GM18499 (cell line): ENCODE data around the gene MAD2L2.

Experiments
- ATAC-seq: cut with Tn5 transposase; IDR thresholded peaks from one replicate; pipeline ENCODE4 v1.9.1; 2021; ENCODE audit warnings: moderate number of reproducible peaks; ENCODE audit not compliant: insufficient read depth, unreplicated experiment

MAD2L2 gene

DNA sequence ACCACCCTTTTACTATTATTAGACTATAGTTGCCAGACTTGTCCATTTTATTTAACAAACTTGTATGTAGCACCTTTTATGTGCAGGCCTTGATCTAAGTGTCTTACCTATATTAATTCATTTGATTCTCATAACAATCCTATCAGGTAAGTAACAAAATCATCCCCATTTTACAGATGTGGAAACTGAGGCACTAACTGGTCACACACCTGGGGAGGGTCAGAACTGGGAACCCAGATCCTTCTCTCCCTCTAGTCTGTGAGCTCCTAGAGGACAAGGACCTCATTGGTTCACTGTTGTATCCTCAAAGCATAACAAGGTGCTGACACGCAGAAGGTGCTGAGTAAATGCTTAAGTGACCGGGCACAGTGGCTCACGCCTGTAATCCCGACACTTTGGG is 41.6 kb downstream of the MAD2L2 start:
- no peak for ATAC-seq

- ATAC-seq = no peak
These were observed 42.8 kb downstream of the MAD2L2 start for GRCh38 chr1:11638121-11638520.

- ATAC-seq = no peak
These were observed 46.4 kb downstream of the MAD2L2 start for GRCh38 chr1:11634365-11635192.

GRCh38 chr1:11629184-11630016 is 51.5 kb downstream of the MAD2L2 start:
- no peak for ATAC-seq

- ATAC-seq = no peak
These were observed 52.2 kb downstream of the MAD2L2 start for GRCh38 chr1:11628767-11629166.

DNA sequence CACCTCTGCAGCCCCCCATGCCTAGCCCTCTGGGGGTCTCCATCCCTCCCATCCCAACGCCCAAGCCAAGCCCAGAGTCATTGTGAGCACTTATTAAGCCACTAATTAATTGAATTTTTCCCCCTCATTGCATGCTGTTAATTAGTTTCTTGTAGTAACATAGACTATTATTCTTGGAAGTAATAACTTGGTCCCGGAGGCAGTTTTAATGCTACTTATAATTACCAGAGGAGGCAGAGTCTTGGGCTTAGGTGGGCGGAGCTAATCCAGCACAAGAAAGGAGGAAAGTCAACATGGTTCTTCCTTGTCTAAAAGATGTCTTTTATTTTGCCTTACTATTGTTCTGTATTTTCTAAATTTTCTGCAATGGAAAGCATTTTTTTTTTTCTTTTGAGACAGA is 54.4 kb downstream of the MAD2L2 start:
- ATAC-seq = no peak
